ENCODE measurements around the gene CD93.

Gene CD93, protein sequence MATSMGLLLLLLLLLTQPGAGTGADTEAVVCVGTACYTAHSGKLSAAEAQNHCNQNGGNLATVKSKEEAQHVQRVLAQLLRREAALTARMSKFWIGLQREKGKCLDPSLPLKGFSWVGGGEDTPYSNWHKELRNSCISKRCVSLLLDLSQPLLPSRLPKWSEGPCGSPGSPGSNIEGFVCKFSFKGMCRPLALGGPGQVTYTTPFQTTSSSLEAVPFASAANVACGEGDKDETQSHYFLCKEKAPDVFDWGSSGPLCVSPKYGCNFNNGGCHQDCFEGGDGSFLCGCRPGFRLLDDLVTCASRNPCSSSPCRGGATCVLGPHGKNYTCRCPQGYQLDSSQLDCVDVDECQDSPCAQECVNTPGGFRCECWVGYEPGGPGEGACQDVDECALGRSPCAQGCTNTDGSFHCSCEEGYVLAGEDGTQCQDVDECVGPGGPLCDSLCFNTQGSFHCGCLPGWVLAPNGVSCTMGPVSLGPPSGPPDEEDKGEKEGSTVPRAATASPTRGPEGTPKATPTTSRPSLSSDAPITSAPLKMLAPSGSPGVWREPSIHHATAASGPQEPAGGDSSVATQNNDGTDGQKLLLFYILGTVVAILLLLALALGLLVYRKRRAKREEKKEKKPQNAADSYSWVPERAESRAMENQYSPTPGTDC

DNA sequence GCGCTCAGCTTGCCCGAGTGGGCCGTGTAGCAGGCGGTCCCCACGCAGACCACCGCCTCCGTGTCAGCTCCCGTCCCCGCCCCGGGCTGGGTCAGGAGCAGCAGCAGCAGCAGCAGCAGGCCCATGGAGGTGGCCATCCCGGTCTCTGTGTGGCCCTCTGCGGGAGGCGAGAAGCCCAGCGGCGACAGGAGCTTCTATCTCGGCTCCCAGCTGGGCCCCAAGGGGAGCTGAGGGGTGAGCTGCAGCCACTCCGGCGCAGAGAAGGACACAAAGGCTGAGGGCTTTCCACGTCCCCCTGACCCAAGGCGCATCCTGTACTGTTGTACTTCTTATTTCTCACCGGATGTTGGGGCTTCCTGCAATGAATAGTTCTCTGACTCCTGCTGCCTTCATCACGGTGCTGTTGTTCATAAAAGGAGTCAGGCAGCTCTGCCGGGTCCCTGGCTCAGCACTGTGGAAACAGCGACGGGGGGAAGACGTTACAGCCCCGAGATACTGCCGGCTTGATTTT is at the start of gene CD93:
Gene CD93, minus strand, starts transcription at position 269 of the 511 bp plus-strand sequence. Its CDS starts 132 bp downstream, at position 137.
- no peak for DNase-seq

DNA sequence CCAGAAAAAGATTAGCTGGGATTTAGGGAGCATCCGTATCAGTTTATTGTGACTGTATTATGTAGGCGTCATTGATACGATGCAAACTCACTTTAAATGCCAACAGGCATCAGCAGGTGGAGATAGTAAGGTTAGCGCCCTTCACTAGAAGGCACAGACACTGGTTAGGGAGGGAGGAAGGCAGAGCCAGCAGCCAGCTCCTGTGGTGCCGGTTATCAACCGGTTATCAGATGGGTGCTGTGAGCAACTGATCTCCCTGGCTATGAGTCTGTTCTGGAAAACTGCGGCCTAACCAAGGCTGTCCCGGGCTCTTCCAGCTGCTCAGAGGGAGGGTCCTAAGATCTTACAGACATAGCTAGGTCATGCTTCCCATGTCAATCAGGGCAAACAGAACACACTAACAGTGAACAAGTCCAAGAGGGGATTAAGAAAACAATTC is 47.5 kb upstream of the CD93 start:
- no peak for DNase-seq

DNA sequence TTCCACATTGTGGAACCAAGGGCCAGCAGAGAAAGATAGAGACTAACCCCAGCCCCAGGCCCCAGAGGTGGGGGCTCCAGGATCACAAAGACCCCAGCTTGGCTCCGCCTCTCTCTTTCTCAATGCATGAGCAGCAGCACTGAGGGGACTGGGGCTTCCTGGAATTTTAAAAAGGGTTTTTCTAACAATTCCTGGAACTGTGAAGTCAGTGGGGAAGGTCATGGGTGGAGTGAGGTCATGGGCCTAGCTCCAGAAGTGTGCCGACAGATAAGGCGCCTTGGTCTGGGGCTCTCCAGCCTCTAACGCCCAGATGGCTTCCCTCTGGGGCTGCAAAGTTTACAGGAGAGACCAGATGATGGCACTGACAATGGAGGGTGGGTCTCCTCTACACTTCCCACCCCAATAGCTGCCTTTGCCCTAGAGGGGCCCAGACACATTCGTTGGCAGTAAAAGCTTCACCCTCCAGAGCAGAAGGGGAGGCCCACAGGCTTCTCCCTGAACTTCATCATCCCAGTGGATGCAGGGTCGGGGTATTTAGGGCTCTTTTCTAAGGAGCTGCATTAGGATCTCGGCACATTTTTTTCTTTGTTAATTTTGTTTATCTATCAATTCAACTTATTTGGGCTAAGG is 46.9 kb upstream of the CD93 start:
- no peak for DNase-seq

DNA sequence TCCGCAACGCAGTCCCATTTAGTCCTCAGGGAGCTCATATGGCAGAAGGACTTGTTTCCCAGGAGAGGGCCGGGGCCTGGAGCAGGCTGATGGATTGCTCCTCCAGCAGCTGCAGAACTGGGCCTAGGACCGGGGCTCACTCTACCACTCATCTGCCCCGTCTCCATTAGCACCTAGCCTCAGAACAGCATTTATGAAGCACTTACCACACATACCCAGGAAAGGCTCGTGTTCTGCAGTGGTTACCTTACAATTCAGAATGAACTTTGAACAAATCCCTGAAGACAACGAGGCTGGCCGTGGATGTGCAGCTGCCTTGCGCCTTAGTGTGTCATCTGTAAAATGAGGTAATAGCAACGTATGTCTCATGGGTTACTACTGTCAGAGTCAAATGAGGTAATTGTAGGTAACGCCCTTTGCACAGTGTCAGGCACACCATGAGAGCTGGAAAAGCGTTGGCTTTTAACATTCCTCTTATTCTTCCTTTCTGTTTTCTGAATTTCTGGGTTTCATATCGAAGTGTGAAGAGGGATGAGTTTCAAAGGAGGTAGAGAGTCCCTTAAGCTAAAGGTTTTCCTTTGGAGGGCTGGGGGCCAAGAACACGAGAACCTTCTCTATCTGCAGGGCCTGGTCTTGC is 46.3 kb upstream of the CD93 start:
- no peak for DNase-seq

DNA sequence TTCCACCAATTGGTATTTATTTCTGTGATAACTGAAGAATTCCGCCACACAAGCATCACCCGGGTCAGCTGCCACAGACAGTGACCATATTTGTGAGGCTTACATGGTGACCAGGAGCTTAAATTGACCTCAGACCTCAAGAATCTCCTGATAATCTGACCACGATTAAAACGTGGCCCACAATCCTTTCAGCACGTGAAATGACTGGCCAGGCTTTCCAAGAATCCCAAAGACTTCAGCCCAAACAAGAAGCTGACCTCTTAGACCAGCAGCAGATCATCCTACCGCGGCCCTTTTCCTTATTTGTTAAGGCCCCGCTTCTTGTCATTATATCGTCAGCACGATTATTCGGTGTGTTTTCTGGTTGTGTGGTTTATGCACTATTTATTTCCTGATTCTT is 45.6 kb upstream of the CD93 start:
- no peak for DNase-seq

DNA sequence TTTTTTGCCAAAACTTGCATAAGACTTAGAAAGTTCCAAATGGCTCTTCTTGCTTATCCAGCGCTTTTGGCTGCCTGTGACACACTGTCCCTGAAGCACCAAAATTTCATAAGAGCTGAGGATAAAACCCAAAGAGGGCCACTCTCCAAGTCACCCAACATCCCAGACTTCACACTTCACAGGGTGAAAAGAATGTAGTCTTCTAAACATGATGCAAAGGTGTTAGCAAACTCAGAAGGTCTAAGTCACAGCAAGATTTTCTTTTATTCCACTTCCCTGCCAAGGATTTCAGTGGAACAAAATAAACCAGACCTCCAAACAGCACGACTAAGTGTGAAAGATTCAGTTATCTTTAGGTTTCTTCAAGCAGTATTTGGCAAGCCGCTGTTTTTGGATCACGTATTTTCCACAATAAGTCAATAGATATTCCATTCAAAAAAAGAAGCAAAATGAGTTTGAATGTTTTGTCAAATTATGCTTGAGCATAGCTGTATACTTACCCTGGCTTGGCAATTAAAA is 44.6 kb upstream of the CD93 start:
- no peak for DNase-seq

DNA sequence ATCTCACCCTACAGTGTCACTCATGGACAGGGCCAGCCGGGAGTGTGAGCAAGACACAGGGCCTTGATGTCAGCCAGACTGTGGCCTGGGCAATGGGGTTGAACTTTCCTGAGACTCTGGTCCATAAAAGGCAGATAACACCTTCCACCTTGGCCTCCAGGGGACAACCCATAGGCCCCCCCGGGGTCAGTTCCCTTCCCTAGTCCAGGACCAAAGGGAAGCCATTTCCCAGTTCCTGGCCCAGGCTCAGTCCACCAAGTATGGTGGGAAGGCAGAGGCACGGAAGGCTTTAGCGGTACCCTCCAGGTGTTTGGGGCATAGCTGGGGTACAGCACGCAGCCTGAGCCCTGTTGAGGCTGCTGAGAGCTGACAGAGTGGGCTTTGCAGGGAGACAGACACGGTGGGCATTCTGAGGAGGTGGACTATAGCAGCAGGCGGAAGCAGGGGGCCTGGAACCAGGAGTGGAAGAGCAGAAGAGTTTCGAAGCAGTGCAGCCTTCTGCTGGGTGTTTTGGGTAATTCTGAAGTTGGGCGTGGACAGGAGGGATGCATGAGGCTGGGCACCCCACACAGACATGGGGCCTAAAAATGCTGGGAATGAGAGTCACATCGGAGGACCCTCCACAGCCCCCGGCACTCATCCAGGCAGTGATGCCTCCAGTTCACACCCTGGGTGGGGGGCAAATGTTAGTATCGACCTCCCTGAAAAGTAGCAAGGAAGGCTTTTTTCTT is 43.9 kb upstream of the CD93 start:
- DNase-seq: no peak

DNA sequence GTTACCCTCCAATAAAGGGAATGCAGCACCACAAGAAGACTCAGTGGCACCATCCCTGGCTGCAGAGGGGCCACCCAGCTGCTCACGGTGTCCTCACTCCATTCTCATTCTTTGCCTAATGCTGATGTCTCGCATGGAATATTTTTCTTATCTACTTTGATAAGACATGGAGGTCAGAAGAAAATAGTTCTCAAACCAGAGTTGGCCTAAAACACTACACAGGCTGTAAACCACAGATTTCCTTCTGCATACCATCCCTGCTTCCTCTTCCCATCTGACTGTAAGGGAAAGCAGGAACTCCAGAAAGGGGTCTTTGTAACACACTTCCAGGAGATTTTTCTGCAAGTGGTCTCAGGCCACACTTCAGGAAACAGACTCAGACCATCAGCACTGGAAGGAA is 43.1 kb upstream of the CD93 start:
- no peak for DNase-seq

DNA sequence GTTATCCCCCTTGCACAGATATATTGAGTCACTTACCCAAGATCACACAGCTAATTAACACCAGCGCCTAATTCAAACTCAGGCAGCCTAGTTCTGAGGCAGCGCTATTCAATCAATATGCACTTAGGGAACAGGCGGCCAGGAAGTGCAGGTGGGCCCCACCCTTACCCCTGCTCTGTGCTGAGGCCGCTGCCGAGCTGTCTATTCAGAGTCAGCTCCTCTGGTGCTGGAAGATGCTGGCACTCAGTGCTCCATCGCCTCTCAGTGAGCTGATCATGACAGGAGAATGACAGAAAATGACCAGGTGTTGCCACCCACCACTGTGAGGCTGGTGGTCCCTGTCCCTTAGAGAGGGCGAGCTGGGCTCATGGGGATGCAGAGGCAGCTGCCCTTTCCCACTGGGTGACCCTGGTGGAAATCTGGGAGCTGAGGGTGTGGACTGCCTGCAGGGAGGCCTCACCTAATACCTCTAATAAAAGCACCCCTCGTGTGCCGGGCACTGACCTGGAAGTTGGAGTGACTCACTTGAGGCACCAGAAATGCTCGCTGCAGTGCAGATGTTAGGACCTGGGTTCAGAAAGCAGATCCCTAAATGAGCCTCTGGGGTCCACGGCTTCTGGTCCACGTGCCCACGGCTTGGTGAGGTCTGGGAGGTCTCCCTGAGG is 42.5 kb upstream of the CD93 start:
- DNase-seq: no peak

DNA sequence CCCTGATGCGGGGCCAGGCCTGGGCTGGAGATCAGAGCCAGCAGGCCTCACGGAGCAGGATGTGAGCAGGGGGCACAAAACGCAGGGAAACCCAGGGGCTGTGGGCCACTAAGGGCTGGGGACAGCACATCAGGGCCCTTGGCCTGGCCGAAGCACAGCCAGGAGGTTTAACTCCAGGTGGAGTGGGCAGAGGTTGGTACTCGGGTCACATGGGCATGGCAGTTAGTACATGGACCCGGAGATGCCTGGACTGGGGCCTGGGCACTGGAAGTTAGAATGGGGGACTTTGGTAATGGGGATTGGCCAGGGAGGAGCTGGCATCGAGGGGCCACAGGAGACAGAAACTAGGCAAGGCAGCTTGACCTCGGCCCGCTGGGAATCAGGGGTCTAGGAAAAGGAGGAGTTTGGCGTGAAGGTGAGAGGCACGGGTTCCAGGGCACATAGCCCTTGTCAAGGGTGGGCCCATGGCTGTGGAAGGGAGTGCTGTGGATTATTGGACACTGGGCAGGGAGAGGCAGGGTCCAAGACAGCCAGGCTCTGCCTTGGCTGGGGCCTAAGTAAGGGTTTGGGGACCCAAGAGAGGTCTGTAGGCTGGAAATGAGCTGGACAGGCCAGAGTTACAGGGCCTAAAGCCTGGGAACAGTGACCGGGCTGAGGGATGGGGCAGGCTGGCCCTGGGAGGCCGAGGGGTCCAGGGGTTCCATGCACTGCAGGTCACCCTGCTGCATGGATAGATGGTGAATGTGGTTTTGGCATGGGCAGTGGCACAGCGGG is 41.6 kb upstream of the CD93 start:
- DNase-seq: no peak

DNA sequence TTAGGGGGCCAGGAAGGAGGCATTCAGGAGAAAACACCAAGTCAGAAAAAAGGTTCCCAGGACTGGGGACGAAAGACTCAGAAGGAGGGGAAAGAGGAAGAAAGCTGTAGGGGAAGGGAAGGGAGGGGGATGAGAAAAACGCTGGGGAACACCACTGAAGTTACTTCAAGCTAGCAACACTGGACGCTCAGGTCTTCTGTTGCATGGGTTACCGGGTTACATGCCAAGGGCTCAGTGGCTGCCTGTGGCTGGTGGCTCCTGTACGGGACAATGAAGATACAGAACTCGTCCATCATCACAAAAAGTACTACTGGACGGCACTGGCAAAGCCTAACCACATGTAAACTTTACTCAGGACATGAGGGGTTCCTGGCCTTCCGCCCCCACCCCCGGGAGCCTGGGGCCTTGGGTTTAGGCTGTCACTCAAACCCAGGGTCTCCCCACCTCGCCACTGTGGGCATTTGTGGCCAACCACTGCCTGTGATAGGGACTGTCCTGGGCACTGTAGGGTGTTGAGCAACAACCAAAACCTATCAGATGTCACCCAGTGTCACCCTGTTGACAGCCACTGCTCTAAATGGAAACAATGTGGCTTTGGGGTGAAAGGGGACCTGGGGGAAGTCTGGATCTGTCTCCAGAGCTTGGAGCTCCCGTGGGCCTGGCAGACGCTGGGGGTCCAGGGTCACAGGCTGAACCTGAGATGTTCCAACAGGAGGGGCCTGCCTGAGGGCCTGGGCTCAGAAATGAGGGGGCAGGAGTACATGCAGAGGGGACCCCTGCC is 40.3 kb upstream of the CD93 start:
- DNase-seq: no peak

DNA sequence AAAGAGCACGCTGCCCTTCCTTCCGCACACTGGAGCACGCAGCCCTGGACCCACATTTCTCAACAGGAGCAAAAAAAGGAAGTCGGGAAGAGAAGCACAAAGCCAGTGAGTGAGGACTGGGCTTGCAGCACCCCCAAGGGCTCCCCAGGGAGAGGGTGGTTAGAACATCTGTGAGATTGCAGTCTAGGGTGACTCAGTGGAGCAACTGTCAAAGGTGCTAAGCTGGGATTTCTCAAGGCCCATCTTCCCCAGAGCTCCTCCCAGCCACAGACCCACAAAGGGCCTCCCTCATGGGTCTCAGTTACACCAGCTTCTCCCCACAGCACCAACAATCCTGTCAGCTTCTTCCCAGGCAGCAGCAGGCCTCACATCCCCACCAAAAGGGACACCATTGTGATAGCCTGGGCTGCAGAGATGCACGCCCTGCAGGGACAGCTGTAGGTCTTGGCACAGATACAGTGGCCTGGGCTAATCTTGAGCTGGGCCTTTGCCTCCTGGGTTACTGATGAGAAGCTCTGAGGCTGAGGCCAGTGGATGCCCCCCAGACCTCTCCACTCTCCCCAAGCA is 39.6 kb upstream of the CD93 start:
- no peak for DNase-seq

DNA sequence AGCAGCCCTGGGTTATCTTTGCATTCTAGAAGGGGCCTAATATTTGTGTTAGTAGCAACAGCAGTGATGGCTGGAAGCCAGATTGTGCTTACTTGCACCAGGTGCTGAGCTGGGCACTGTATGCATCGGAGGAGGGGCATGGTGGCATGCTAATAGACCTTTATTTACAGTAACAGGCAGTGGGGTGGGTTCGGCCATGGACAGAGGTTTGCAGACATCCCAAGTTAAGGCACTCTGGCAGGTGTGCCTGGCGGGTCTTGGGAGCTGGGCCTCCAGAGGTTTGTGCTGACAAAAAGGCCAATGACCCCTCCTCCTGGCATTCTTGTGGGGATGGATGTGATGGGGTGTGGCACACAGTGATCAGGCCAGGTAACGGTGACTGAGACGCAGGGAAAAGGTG is 39.0 kb upstream of the CD93 start:
- DNase-seq: no peak

DNA sequence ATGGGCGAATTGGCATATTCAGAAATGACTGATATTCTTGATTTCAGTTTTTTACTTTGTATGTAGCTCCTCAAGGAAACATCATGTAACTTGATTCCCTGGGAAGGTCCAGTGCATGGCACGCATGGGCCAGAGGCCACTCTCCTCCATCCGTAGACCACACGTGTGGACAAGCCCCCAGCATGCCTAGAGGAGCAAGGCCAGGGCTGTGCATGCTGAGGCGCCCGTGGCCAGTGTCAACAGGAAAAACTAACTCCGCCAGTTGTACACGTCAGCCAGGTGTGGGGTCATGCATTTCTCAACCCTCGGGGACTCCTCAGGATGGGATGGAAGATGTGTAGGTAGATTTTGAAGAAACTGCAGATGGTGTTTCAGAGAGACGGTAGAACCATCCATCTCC is 37.8 kb upstream of the CD93 start:
- DNase-seq: no peak

DNA sequence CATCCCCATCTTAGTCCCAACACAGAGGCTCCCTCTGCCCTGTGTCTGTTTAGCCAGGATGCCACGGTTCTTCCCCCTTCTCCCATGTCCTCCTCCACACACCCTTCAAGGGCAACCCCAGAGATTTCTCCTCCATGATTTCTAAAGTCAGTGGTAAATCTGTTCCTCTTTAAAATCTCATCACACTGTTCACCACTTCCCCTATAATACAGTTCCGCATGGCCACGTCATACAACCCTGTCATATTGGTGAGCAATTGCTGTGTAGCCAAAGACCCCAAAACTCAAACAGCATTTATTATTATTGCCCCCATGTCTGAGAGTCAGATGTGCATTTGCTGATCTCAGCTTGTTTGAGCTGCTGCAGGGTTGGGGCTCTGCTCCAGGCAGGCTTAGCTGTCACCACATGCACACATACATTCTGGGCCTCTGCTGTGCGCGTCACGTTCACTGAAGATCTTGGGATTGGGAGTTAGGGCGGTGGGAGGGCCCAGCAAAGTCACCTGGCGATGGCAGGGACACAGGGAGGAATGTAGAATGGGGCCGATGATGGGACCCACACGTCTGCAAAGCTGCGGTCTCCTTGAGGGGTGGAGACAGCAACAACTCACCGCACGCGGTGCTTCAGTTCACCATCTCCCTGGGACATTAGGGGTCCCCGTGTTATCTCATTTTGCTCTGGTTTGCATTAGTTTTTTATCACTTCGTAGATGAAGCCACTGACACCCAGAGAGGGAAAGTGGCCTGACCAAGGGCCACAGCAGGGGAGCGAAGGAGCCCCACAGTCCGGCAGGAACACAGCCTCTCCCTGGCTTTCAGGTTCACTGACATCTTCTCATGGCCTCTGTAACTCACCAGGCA is 36.9 kb upstream of the CD93 start:
- no peak for DNase-seq

DNA sequence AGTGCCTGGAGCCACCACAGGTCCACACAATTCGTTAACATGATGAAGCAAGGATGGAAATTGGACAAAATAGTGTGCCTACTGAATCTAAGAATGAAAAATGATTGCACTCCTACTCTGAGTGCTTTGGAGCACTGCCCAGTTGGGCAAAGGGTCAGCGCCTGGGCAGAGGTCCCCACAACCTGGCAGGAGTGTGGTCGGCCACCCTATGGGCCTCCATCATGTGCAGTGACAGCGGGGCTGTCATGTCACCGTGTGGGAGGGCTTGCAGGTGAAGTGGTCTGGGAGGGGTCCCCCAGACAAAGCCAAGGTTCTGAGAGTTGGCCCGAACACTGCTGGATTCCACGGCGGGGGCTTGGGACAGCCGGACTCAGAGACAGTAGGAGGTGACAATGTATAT is 36.2 kb upstream of the CD93 start:
- DNase-seq: no peak

DNA sequence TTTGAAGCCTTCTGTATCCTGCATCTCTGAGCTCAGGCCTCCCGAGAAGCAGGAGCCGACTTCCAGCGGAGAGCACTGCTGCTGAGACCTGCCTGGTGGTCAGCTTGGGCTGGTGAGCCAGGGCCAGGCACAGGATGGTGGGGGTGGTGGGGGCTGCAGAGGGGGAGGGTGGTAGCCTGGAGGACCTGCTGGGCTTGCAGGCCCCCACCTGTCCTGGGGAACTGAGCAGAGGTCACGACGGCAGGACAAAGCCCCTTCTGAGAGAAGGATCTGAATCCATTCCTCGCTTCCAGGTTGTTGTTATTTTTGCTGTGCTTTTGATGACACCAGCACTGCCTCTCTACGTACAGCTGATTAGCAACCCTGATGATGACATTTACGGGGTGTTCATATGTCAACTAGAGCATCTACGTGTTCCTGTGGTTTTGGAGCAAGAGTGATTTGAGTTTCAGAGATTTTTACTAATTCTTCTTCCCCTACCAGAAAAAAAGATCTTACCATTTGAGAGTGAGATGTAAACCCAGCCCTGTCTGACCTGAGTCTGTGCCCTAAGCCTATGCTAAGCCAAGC is 35.7 kb upstream of the CD93 start:
- DNase-seq: no peak

All from GOT3 (cell line).